Keratinocyte (primary cell): ENCODE measurements around the gene SLC5A5. TPM values are rescaled to one million over a fixed set of nuclear protein-coding genes. Genes with fewer than 3 reads are reported as not detected.

ENCODE experiments used
- DNase-seq: peaks from one replicate; pipeline ENCODE4 v3.0.0-alpha.2; 2011; ENCODE audit warnings: low read depth, missing footprints, low spot score
- FAIRE-seq: peaks from 2 replicates; lab custom pipeline; 2011; peaks lifted over from hg19 to GRCh38; lab: Jason Lieb, UNC
- H2AFZ ChIP-seq: 2 replicates; pipeline ENCODE4 v1.6.0; 2012; ENCODE audit warnings: low read length, control low read depth, inconsistent platforms; ENCODE audit not compliant: control insufficient read depth
- H3K27ac ChIP-seq: 2 replicates; pipeline ENCODE4 v1.5.1; 2011; ENCODE audit warnings: low read length; ENCODE audit not compliant: control insufficient read depth, insufficient read depth
- H3K27me3 ChIP-seq: 3 replicates; pipeline ENCODE4 v1.6.0; 2011; ENCODE audit warnings: low read length; ENCODE audit not compliant: control insufficient read depth, insufficient read depth; ENCODE audit errors: extremely low read depth
- H3K36me3 ChIP-seq, 2 experiments: 2 replicates in 1 of 2; 3 replicates in 1 of 2; pipeline ENCODE4 v1.5.1; 2011; ENCODE audit warnings: low read length in 2 of 2, mild to moderate bottlenecking in 1 of 2; ENCODE audit not compliant: control insufficient read depth in 2 of 2, insufficient read depth in 2 of 2; ENCODE audit errors: extremely low read depth in 1 of 2
- H3K4me1 ChIP-seq: 3 replicates; pipeline ENCODE4 v1.5.1; 2011; ENCODE audit warnings: low read length; ENCODE audit not compliant: control insufficient read depth, insufficient read depth; ENCODE audit errors: extremely low read depth
- H3K4me2 ChIP-seq: 3 replicates; pipeline ENCODE4 v1.6.0; 2011; ENCODE audit warnings: low read depth, low read length; ENCODE audit not compliant: control insufficient read depth, insufficient read depth; ENCODE audit errors: extremely low read depth
- H3K4me3 ChIP-seq, 3 experiments: fragments of 200-600 bp in 1 of 3; sonication (generic) in 1 of 3; 2 replicates in 2 of 3; 3 replicates in 1 of 3; pipeline ENCODE4 v1.5.1; 2011 to 2016; ENCODE audit warnings: low read length in 3 of 3, mild to moderate bottlenecking in 3 of 3, control low read depth in 2 of 3, inconsistent platforms in 1 of 3, low read depth in 1 of 3, mixed read lengths in 1 of 3, mixed run types in 1 of 3, moderate library complexity in 1 of 3; ENCODE audit not compliant: control insufficient read depth in 2 of 3, insufficient read depth in 2 of 3; ENCODE audit errors: extremely low read depth in 1 of 3
- H3K79me2 ChIP-seq: 2 replicates; pipeline ENCODE4 v1.6.0; 2012; ENCODE audit warnings: low read length; ENCODE audit not compliant: control insufficient read depth, insufficient read depth
- H3K9ac ChIP-seq: 3 replicates; pipeline ENCODE4 v1.6.0; 2011; ENCODE audit warnings: low read length; ENCODE audit not compliant: control insufficient read depth, insufficient read depth; ENCODE audit errors: extremely low read depth
- H3K9me1 ChIP-seq: 3 replicates; pipeline ENCODE4 v1.6.0; 2011; ENCODE audit warnings: low read length; ENCODE audit not compliant: control insufficient read depth, insufficient read depth; ENCODE audit errors: extremely low read depth
- H3K9me3 ChIP-seq: 2 replicates; pipeline ENCODE4 v1.5.1; 2012; ENCODE audit warnings: low read depth, low read length; ENCODE audit not compliant: control insufficient read depth
- H4K20me1 ChIP-seq: 3 replicates; pipeline ENCODE4 v1.6.0; 2011; ENCODE audit warnings: low read length; ENCODE audit not compliant: control insufficient read depth, insufficient read depth; ENCODE audit errors: extremely low read depth
- EZH2 ChIP-seq: IDR thresholded peaks from one replicate; pipeline ENCODE4 v1.6.1; 2012; ENCODE audit warnings: inconsistent platforms, mild to moderate bottlenecking, low read length, moderate library complexity
- dilution Hi-C: fragments of 300-500 bp; cut with MboI; formaldehyde crosslinking; loops from one replicate; pipeline ENCODE4 v1.7.0; 2020; ENCODE audit warnings: low sequenced_read_pairs; ENCODE audit not compliant: extremely low pct_ligation_motif_present
- polyA plus RNA-seq, 5 experiments: library from polyadenylated mRNA; depleted of rRNA in 3 of 5; stranded (reverse) in 3 of 5; stranded (forward) in 1 of 5; unstranded in 1 of 5; fragments of >200 nt; gene quantifications; 1 replicate in 1 of 5; 2 replicates in 3 of 5; 3 replicates in 1 of 5; pipeline versions ENCODE4 v1.2.1 to v1.2.3, GENCODE V29; 2011 to 2012; ENCODE audit warnings: missing spikeins in 2 of 5, low read depth in 1 of 5, low replicate concordance in 1 of 5
- small RNA-seq, 3 experiments: library from RNA; depleted of rRNA; stranded (forward); fragments of <200 nt; gene quantifications; one replicate each; pipeline ENCODE3, GENCODE V24; 2012; ENCODE audit warnings: low read depth in 3 of 3, low replicate concordance in 1 of 3; ENCODE audit not compliant: insufficient read length in 3 of 3
- TF ChIP-seq, protein P1 (sequence below), 3 experiments: IDR thresholded peaks in 1 of 3; conservative IDR thresholded peaks in 1 of 3; optimal IDR thresholded peaks in 1 of 3; 2 replicates in 2 of 3; 3 replicates in 1 of 3; pipeline versions ENCODE3 to v1.5.1; 2011; ENCODE audit warnings: low read length in 3 of 3, mild to moderate bottlenecking in 3 of 3, moderate library complexity in 2 of 3, control low read depth in 1 of 3, inconsistent platforms in 1 of 3; ENCODE audit not compliant: insufficient read depth in 2 of 3; ENCODE audit errors: extremely low read depth in 1 of 3

SLC5A5 gene
- polyA plus RNA-seq, 1 donor (not counting 4 experiments of a cell fraction or from before 2014, with no cell fraction given): not detected

DNA sequence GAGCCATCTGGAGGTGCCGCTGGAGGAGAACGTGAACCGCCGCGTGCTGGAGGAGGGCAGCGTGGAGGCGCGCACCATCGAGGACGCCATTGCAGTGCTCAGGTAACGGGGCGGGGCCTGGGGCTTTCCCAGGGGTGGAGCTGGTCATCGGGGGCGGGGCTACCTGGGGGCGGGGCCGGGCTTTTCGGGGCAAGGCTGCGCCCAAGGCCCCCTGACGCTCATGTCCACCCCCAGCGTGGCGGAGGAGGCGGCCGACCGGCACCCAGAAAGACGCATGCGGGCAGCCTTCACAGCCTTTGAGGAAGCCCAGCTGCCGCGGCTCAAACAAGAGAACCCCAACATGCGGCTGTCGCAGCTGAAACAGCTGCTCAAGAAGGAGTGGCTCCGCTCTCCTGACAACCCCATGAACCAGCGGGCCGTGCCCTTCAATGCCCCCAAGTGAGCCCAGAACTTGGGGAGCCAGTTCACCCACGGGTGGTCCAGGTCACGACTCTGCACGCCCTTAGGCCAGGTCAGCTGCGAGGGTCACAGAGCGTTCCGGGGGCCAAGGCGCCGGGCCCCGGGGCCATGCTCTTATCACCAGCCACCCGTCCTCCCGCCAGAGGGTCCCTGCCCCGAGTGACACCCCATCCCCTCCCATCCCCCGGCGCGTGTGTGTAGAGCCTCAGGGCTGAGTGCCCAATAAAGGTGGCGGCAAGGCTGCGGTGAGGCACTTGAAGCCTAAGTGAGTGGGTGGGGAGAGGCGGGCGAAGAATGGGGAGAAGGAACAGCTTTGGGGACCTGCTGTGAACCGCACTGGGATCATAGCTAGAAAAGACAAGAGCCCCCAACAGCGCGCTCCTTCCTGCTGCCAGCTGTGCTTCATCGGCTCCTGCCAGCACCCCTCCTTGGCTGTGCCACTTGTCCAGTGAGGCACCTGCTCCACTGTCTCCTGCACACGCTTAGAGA lies 71.8 kb downstream of the SLC5A5 start:
- Histone ChIP-seq H3K36me3 (peaks cover 3 to 7% of the 10 kb centered on the region in 2 experiments), H3K27ac (peak overlapping the region; percentile 11), H2AFZ (no peak overlapping the region), H3K9me3 (no peaks in the 10 kb centered on the region), H3K27me3 (peaks cover under 1% of the 10 kb centered on the region), H3K9ac (peak overlapping the region; percentile 28), H3K4me2 (peak overlapping the region; percentile 25), H3K79me2 (no peaks in the 10 kb centered on the region), H3K4me1 (peaks cover 23% of the 10 kb centered on the region), H3K9me1 (no peaks in the 10 kb centered on the region), H3K4me3 (no peak overlapping the region), H4K20me1 (peaks cover 3% of the 10 kb centered on the region)
- TF ChIP-seq, protein P1, sequence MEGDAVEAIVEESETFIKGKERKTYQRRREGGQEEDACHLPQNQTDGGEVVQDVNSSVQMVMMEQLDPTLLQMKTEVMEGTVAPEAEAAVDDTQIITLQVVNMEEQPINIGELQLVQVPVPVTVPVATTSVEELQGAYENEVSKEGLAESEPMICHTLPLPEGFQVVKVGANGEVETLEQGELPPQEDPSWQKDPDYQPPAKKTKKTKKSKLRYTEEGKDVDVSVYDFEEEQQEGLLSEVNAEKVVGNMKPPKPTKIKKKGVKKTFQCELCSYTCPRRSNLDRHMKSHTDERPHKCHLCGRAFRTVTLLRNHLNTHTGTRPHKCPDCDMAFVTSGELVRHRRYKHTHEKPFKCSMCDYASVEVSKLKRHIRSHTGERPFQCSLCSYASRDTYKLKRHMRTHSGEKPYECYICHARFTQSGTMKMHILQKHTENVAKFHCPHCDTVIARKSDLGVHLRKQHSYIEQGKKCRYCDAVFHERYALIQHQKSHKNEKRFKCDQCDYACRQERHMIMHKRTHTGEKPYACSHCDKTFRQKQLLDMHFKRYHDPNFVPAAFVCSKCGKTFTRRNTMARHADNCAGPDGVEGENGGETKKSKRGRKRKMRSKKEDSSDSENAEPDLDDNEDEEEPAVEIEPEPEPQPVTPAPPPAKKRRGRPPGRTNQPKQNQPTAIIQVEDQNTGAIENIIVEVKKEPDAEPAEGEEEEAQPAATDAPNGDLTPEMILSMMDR (optimal IDR thresholded peaks at IDR 0.05 in 1 of 3, IDR thresholded peaks at IDR 0.05 in 1 of 3, conservative IDR thresholded peaks at IDR 0.05 in 1 of 3; ENCODE audit: extremely low read depth in 1 of 3, insufficient read depth in 2 of 3, low read length in 3 of 3): no peak
- TF ChIP-seq EZH2: no peak
- FAIRE-seq (no peak), DNase-seq (no peak)
- dilution Hi-C loops: no loop called here

DNA sequence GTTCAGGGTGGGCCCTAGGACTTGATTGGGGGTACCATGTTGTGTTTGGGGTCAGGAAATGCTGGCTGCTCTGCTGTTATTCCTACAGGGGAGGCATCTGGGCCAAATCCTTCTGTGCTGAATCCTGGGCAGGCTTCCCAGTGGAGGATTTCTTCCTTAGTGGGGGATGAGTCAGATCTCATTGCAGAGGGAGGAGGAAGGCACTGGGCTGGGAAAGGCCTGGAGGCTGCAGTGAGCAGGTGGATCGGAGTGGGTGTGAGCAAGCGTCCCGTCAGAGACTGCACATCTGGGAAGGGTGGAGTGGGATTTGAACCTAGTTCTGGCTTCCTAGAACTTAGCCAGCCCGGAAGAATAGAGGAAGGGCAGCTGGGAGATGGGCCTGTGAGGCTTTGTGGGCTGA lies 72.6 kb downstream of the SLC5A5 start:
- FAIRE-seq: peak; percentile 93
- H3K79me2 ChIP-seq: no peaks in the 10 kb centered on the region
- H3K27me3 ChIP-seq: peaks cover 8% of the 10 kb centered on the region
- peaks cover 3% of the 10 kb centered on the region for H4K20me1 ChIP-seq
- H3K27ac ChIP-seq: peak overlapping the region; percentile 11
- H3K4me2 ChIP-seq: peak overlapping the region; percentile 25
- peaks cover 2 to 7% of the 10 kb centered on the region in 2 experiments for H3K36me3 ChIP-seq
- peaks cover 25% of the 10 kb centered on the region for H3K4me1 ChIP-seq
- H3K9me3 ChIP-seq: no peaks in the 10 kb centered on the region
- H2AFZ ChIP-seq: no peak overlapping the region
- no peak overlapping the region for H3K9ac ChIP-seq
- H3K4me3 ChIP-seq: no peak overlapping the region
- TF ChIP-seq EZH2: no peak
- TF ChIP-seq, protein P1 (optimal IDR thresholded peaks at IDR 0.05 in 1 of 3, IDR thresholded peaks at IDR 0.05 in 1 of 3, conservative IDR thresholded peaks at IDR 0.05 in 1 of 3; ENCODE audit: extremely low read depth in 1 of 3, insufficient read depth in 2 of 3, low read length in 3 of 3): no peak
- no peaks in the 10 kb centered on the region for H3K9me1 ChIP-seq
- no peak for DNase-seq
- dilution Hi-C loops: no loop called here

Small RNA genes within 50 kb of the gene (small RNA-seq; reads per million reads assigned to genes)
- 0 reads per million in 3 experiments for gene SNORA68

Other genes starting within 250 kb of the SLC5A5 start
- gene UNC13A, start 183.6 kb upstream of the SLC5A5 start, polyA plus RNA-seq: under 0.01 TPM in 1 of 3 replicates, not detected in the others
- 3.7 to 10.7 TPM (median 4.4 TPM) in 3 replicates for gene MAP1S, start 152.5 kb upstream of the SLC5A5 start, polyA plus RNA-seq
- gene FCHO1, start 120.5 kb upstream of the SLC5A5 start, polyA plus RNA-seq: 0.14 to 0.22 TPM (median 0.21 TPM) in 3 replicates
- gene B3GNT3, start 76.8 kb upstream of the SLC5A5 start, polyA plus RNA-seq: 3.6 to 5.1 TPM (median 4.4 TPM) in 3 replicates
- gene INSL3, start 50.4 kb upstream of the SLC5A5 start, polyA plus RNA-seq: 0.19 to 0.24 TPM in 2 of 3 replicates, not detected in the other
- 0.37 to 0.59 TPM (median 0.50 TPM) in 3 replicates for gene JAK3, start 24.0 kb upstream of the SLC5A5 start, polyA plus RNA-seq
- gene RPL18A, start 12.0 kb upstream of the SLC5A5 start, polyA plus RNA-seq: 1,044 to 1,469 TPM (median 1,312 TPM) in 3 replicates
- 56.8 to 87.0 TPM (median 58.7 TPM) in 3 replicates for gene CCDC124, start 61.1 kb downstream of the SLC5A5 start, polyA plus RNA-seq
- gene KCNN1, start 95.2 kb downstream of the SLC5A5 start, polyA plus RNA-seq: not detected in 3 replicates
- gene ARRDC2, start 136.2 kb downstream of the SLC5A5 start, polyA plus RNA-seq: 2.4 to 3.5 TPM (median 2.5 TPM) in 3 replicates
- 0.09 TPM in 1 of 3 replicates, not detected in the others for gene IL12RB1, start 215.0 kb downstream of the SLC5A5 start, polyA plus RNA-seq
- 0.73 to 1.4 TPM (median 0.76 TPM) in 3 replicates for gene MAST3, start 225.8 kb downstream of the SLC5A5 start, polyA plus RNA-seq